Activated B cell treated with CpG ODN at 0.5 μM for 24 hours (primary cell): ENCODE data around the gene TBC1D10A. TPM values are rescaled to one million over a fixed set of nuclear protein-coding genes. Genes with fewer than 3 reads are reported as not detected.

Experiments used
- ATAC-seq: fragments of 200-7000 bp; cut with Tn5 transposase; one replicate; pipeline ENCODE4 v1.10.0; 2021; ENCODE audit warnings: low read depth, mild to moderate bottlenecking, moderate library complexity
- CTCF ChIA-PET: fragments of 350-600 bp; sonication (Branson Sonifier 250); formaldehyde crosslinking; loops from one replicate; lab custom pipeline; 2021; ENCODE audit warnings: antibody characterized with exemption; lab: Charles Lee
- POLR2A ChIA-PET: fragments of 350-600 bp; sonication (Branson Sonifier 250); formaldehyde crosslinking; loops from one replicate; lab custom pipeline; 2021; ENCODE audit warnings: antibody characterized with exemption; lab: Charles Lee
- DNase-seq: peaks from one replicate; pipeline ENCODE4 v3.0.0; 2022
- H3K27ac Mint-ChIP-seq: one replicate; pipeline ENCODE4 v1.8.0; 2020; ENCODE audit warnings: mixed read lengths
- H3K27me3 Mint-ChIP-seq: one replicate; pipeline ENCODE4 v1.8.0; 2021; ENCODE audit warnings: mixed read lengths
- H3K36me3 Mint-ChIP-seq: one replicate; pipeline ENCODE4 v1.8.0; 2021; ENCODE audit warnings: low read depth, mixed read lengths
- H3K4me1 Mint-ChIP-seq: one replicate; pipeline ENCODE4 v1.8.0; 2021; ENCODE audit warnings: mixed read lengths
- H3K4me3 Mint-ChIP-seq: one replicate; pipeline ENCODE4 v1.8.0; 2020; ENCODE audit warnings: mild to moderate bottlenecking, mixed read lengths
- H3K9me3 Mint-ChIP-seq: one replicate; pipeline ENCODE4 v1.8.0; 2020; ENCODE audit warnings: mixed read lengths
- CTCF ChIP-seq: fragments of 200-600 bp; IDR thresholded peaks from one replicate; pipeline ENCODE4 v1.8.0; 2022; ENCODE audit warnings: antibody characterized with exemption, mild to moderate bottlenecking
- intact Hi-C: fragments of 100-400 bp; cut with micrococcal nuclease; formaldehyde crosslinking; loops from one replicate; pipeline ENCODE4 v1.15.1; 2024
- total RNA-seq: library from RNA; stranded (reverse); gene quantifications from 2 replicates; pipeline ENCODE4 v1.2.3, GENCODE V29; 2022

The TBC1D10A gene
- total RNA-seq, 1 donor from 2014 or later: 20.4 TPM

GRCh38 chr22:30305906-30306626, 20.7 kb downstream of the TBC1D10A start:
- Mint-ChIP-seq H3K36me3 (peaks cover 7% of the 10 kb centered on the region), H3K9me3 (no peaks in the 10 kb centered on the region), H3K27me3 (no peaks in the 10 kb centered on the region), H3K27ac (peak overlapping the region; percentile 81), H3K4me3 (peak overlapping the region; percentile 21), H3K4me1 (peaks cover 100% of the 10 kb centered on the region)
- intact Hi-C loops: loop anchor here (1.0 kb wide), 3 partner anchors 7 to 50 kb away; partner anchors contain the start of genes SF3A1 and TBC1D10A
- no peak for TF ChIP-seq CTCF
- ChIA-PET POLR2A (interaction anchor here (1.2 to 10.9 kb wide), 5 partner anchors 15 to 118 kb away, joined by 3 to 131 read pairs (median 48); partner anchors contain the start of genes CASTOR1, CCDC157, SF3A1 and TBC1D10A), CTCF (interaction anchor here (1.2 to 8.1 kb wide), 2 partner anchors 17 to 81 kb away, joined by 3 to 83 read pairs; partner anchors contain the start of genes CASTOR1 and RNF215)
- no peak for DNase-seq
- ATAC-seq: no peak

GRCh38 chr22:30305519-30305905, 21.2 kb downstream of the TBC1D10A start:
- Mint-ChIP-seq H3K27me3 (no peaks in the 10 kb centered on the region), H3K4me3 (peak overlapping the region; percentile 21), H3K4me1 (peaks cover 100% of the 10 kb centered on the region), H3K9me3 (no peaks in the 10 kb centered on the region), H3K36me3 (peaks cover 10% of the 10 kb centered on the region), H3K27ac (peak overlapping the region; percentile 81)
- ChIA-PET POLR2A (interaction anchor here (0.6 to 10.9 kb wide), 6 partner anchors 15 to 121 kb away, joined by 3 to 131 read pairs (median 28); partner anchors contain the start of genes CASTOR1, CCDC157, MTFP1 and SF3A1), CTCF (interaction anchor here (1.0 to 8.1 kb wide), 2 partner anchors 17 to 42 kb away, joined by 3 to 83 read pairs; partner anchors contain the start of gene CASTOR1)
- intact Hi-C loops: loop anchor here (1.0 kb wide), 2 partner anchors 8 to 51 kb away; partner anchors contain the start of gene SF3A1
- no peak for TF ChIP-seq CTCF
- DNase-seq (no peak), ATAC-seq (peak; percentile 61)

GRCh38 chr22:30304495-30305244, 22.1 kb downstream of the TBC1D10A start:
- Mint-ChIP-seq H3K9me3 (no peaks in the 10 kb centered on the region), H3K27me3 (no peaks in the 10 kb centered on the region), H3K27ac (peak overlapping the region; percentile 81), H3K4me3 (peak overlapping the region; percentile 21), H3K36me3 (peaks cover 10% of the 10 kb centered on the region), H3K4me1 (peaks cover 95% of the 10 kb centered on the region)
- DNase-seq (no peak), ATAC-seq (peak; percentile 64)
- intact Hi-C loops: loop anchor here (1.0 kb wide), 3 partner anchors 9 to 52 kb away; partner anchors contain the start of gene SF3A1
- CTCF ChIA-PET: interaction anchor here (1.0 to 8.1 kb wide), 3 partner anchors 16 to 42 kb away, joined by 3 to 83 read pairs (median 8); partner anchors contain the start of genes CASTOR1 and TBC1D10A
- POLR2A ChIA-PET: interaction anchor here (0.6 to 10.9 kb wide), 7 partner anchors 14 to 121 kb away, joined by 3 to 131 read pairs (median 10); partner anchors contain the start of genes CASTOR1, CCDC157, MTFP1 and SF3A1
- no peak for TF ChIP-seq CTCF

- Mint-ChIP-seq H3K36me3 (peaks cover 25% of the 10 kb centered on the region), H3K27ac (peak overlapping the region; percentile 81), H3K4me1 (peaks cover 86% of the 10 kb centered on the region), H3K9me3 (no peaks in the 10 kb centered on the region), H3K4me3 (peak overlapping the region; percentile 67), H3K27me3 (no peaks in the 10 kb centered on the region)
- CTCF ChIA-PET: interaction anchor here (1.3 to 8.1 kb wide), 3 partner anchors 14 to 24 kb away, joined by 4 to 83 read pairs (median 8); partner anchors contain the start of genes CASTOR1 and TBC1D10A
- intact Hi-C loops: no loop called here
- POLR2A ChIA-PET: interaction anchor here (0.6 to 10.9 kb wide), 5 partner anchors 10 to 54 kb away, joined by 5 to 131 read pairs (median 48); partner anchors contain the start of genes CASTOR1, CCDC157, SF3A1 and TBC1D10A
- no peak for TF ChIP-seq CTCF
- ATAC-seq (no peak), DNase-seq (no peak)
Measured at GRCh38 chr22:30302810-30303138, 24.0 kb downstream of the TBC1D10A start.
